Hepatocyte (in vitro differentiated cells): ENCODE measurements around the gene ATXN1. TPM values are rescaled to one million over a fixed set of nuclear protein-coding genes. Genes with fewer than 3 reads are reported as not detected.

Source experiments
- DNase-seq: peaks from one replicate; pipeline ENCODE4 v3.0.0-alpha.2; 2016; ENCODE audit warnings: low spot score
- H2AFZ ChIP-seq: fragments of 200-600 bp; sonication (generic); 2 replicates; pipeline ENCODE4 v1.6.0; 2016; ENCODE audit warnings: antibody characterized with exemption, mild to moderate bottlenecking
- H3K27ac ChIP-seq: fragments of 200-600 bp; sonication (generic); 2 replicates; pipeline ENCODE4 v1.5.1; 2016; ENCODE audit warnings: mild to moderate bottlenecking
- H3K27me3 ChIP-seq: fragments of 200-600 bp; sonication (generic); 2 replicates; pipeline ENCODE4 v1.6.1; 2016
- H3K36me3 ChIP-seq: fragments of 200-600 bp; sonication (generic); replicated peaks from 2 replicates; pipeline ENCODE4 v1.5.1; 2016; ENCODE audit warnings: low read depth; ENCODE audit not compliant: insufficient read depth
- H3K4me1 ChIP-seq: fragments of 200-600 bp; sonication (generic); 2 replicates; pipeline ENCODE4 v1.5.1; 2016; ENCODE audit warnings: mild to moderate bottlenecking, moderate library complexity; ENCODE audit not compliant: insufficient read depth
- H3K4me2 ChIP-seq: fragments of 200-600 bp; sonication (generic); 2 replicates; pipeline ENCODE4 v1.6.0; 2016
- H3K4me3 ChIP-seq: fragments of 200-600 bp; sonication (generic); 2 replicates; pipeline ENCODE4 v1.5.1; 2016; ENCODE audit warnings: mild to moderate bottlenecking
- H3K79me2 ChIP-seq: fragments of 200-600 bp; sonication (generic); 2 replicates; pipeline ENCODE4 v1.6.0; 2017; ENCODE audit warnings: mild to moderate bottlenecking
- H3K9me2 ChIP-seq: fragments of 200-600 bp; sonication (generic); replicated peaks from 2 replicates; pipeline ENCODE4 v1.6.0; 2017; ENCODE audit warnings: mild to moderate bottlenecking; ENCODE audit not compliant: insufficient read depth
- H3K9me3 ChIP-seq: fragments of 200-600 bp; sonication (generic); 2 replicates; pipeline ENCODE4 v1.5.1; 2016; ENCODE audit warnings: low read depth, mild to moderate bottlenecking
- H4K20me1 ChIP-seq: fragments of 200-600 bp; sonication (generic); 2 replicates; pipeline ENCODE4 v1.6.0; 2016; ENCODE audit warnings: mild to moderate bottlenecking; ENCODE audit not compliant: insufficient read depth, poor library complexity, severe bottlenecking
- EZH2 ChIP-seq: fragments of 200-600 bp; sonication (generic); IDR thresholded peaks from 2 replicates; pipeline ENCODE4 v1.6.1; 2016; ENCODE audit warnings: antibody characterized with exemption, mild to moderate bottlenecking, borderline replicate concordance
- EZH2phosphoT487 ChIP-seq: fragments of 200-600 bp; sonication (generic); IDR thresholded peaks from one replicate; pipeline ENCODE4 v1.6.1; 2018; ENCODE audit warnings: antibody characterized with exemption, mild to moderate bottlenecking, low read depth, moderate library complexity; ENCODE audit not compliant: unreplicated experiment, severe bottlenecking
- WGBS: methylation state at CpG from one replicate; pipeline ENCODE4 v1.1.6; 2016; ENCODE audit warnings: low lambda C conversion rate; ENCODE audit errors: missing lambda C conversion rate; 5-methylcytosine and 5-hydroxymethylcytosine counted together
- polyA plus RNA-seq: library from polyadenylated mRNA; unstranded; fragments of >200 nt; fragmentation: Nextera tagmentation; extraction: Ambion mirVana; gene quantifications from 2 replicates; pipeline ENCODE4 v1.2.1, GENCODE V29; 2016
- total RNA-seq: library from RNA; depleted of rRNA; stranded (reverse); fragments of >200 nt; gene quantifications from 2 replicates; pipeline ENCODE4 v1.2.3, GENCODE V29; 2014
- TF ChIP-seq, protein P1 (sequence below): fragments of 200-600 bp; sonication (generic); IDR thresholded peaks from 2 replicates; pipeline ENCODE4 v1.5.1; 2016; ENCODE audit warnings: antibody characterized with exemption, mild to moderate bottlenecking; ENCODE audit not compliant: poor library complexity

Gene ATXN1
- total and polyA plus RNA-seq, 2 experiments from 2014 or later = 14.7 to 32.6 TPM

DNA sequence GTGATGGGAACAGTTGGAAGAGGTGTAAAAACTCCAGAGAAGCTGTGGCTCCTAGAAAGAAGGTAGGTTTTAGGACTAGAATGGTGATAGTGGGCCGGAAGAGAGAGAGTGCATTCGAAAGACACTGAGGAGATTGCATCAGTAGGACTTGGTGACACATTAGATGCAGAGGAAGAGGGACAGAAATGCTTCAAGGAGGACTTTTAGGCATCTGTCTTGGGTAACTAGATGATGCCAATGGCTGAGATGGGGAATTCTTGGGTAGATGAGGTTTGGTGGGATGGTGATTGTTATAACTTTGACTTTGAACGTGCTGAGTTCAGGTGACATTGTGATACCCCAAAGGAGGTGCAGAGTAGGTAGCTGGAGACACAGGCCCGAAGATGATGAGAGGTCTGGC lies 326.4 kb downstream of the ATXN1 start:
- WGBS = 97% methylated on average over 4 of the region's 4 CpGs
- H2AFZ ChIP-seq = no peak overlapping the region
- no peaks in the 10 kb centered on the region for H3K9me2 ChIP-seq
- H3K36me3 ChIP-seq = no peaks in the 10 kb centered on the region
- H3K27ac ChIP-seq = no peak overlapping the region
- no peaks in the 10 kb centered on the region for H3K79me2 ChIP-seq
- peaks cover 35% of the 10 kb centered on the region for H3K4me1 ChIP-seq
- H3K9me3 ChIP-seq = no peaks in the 10 kb centered on the region
- H4K20me1 ChIP-seq = no peaks in the 10 kb centered on the region
- H3K27me3 ChIP-seq = no peaks in the 10 kb centered on the region
- no peak overlapping the region for H3K4me2 ChIP-seq
- DNase-seq = no peak
- TF ChIP-seq, protein P1, sequence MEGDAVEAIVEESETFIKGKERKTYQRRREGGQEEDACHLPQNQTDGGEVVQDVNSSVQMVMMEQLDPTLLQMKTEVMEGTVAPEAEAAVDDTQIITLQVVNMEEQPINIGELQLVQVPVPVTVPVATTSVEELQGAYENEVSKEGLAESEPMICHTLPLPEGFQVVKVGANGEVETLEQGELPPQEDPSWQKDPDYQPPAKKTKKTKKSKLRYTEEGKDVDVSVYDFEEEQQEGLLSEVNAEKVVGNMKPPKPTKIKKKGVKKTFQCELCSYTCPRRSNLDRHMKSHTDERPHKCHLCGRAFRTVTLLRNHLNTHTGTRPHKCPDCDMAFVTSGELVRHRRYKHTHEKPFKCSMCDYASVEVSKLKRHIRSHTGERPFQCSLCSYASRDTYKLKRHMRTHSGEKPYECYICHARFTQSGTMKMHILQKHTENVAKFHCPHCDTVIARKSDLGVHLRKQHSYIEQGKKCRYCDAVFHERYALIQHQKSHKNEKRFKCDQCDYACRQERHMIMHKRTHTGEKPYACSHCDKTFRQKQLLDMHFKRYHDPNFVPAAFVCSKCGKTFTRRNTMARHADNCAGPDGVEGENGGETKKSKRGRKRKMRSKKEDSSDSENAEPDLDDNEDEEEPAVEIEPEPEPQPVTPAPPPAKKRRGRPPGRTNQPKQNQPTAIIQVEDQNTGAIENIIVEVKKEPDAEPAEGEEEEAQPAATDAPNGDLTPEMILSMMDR = no peak
- TF ChIP-seq EZH2phosphoT487 (no peak), EZH2 (no peak)
- H3K4me3 ChIP-seq = no peak overlapping the region

DNA sequence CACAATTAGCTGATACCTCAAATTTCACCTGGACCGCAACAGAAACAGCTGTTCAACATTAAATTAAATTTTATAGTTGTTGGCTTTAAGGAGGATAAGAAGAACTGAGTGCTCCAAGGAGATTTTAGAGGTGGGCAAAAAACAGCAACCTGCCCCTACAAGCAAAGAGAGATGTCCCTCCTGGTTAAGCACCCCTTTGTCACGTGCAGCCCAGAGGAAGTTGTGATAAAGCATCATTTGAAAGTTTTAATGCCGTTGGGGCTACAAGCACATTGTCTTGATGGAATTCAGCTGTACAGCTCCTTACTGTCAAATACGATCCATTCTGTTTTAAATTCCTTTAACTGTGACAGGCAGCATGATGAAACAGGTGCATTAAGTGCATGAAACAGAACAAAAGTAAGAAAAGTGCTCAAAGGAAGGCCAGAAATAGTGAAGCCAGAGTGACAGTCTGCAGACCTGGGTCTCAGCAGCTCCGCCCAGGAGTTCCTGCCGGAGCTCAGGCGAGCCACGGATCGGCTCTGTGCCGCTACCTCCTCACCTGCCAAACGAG lies 327.8 kb downstream of the ATXN1 start:
- H3K27me3 ChIP-seq = no peaks in the 10 kb centered on the region
- H3K79me2 ChIP-seq = no peaks in the 10 kb centered on the region
- peak overlapping the region; percentile 6 for H3K4me2 ChIP-seq
- H3K9me2 ChIP-seq = no peaks in the 10 kb centered on the region
- WGBS = 59% methylated on average over 11 of the region's 11 CpGs
- no peaks in the 10 kb centered on the region for H4K20me1 ChIP-seq
- TF ChIP-seq, protein P1 = no peak
- TF ChIP-seq EZH2 = no peak
- peak overlapping the region; percentile 9 for H3K27ac ChIP-seq
- no peaks in the 10 kb centered on the region for H3K9me3 ChIP-seq
- H3K4me1 ChIP-seq = peaks cover 35% of the 10 kb centered on the region
- no peak for DNase-seq
- no peaks in the 10 kb centered on the region for H3K36me3 ChIP-seq
- no peak overlapping the region for H2AFZ ChIP-seq
- no peak overlapping the region for H3K4me3 ChIP-seq

DNA sequence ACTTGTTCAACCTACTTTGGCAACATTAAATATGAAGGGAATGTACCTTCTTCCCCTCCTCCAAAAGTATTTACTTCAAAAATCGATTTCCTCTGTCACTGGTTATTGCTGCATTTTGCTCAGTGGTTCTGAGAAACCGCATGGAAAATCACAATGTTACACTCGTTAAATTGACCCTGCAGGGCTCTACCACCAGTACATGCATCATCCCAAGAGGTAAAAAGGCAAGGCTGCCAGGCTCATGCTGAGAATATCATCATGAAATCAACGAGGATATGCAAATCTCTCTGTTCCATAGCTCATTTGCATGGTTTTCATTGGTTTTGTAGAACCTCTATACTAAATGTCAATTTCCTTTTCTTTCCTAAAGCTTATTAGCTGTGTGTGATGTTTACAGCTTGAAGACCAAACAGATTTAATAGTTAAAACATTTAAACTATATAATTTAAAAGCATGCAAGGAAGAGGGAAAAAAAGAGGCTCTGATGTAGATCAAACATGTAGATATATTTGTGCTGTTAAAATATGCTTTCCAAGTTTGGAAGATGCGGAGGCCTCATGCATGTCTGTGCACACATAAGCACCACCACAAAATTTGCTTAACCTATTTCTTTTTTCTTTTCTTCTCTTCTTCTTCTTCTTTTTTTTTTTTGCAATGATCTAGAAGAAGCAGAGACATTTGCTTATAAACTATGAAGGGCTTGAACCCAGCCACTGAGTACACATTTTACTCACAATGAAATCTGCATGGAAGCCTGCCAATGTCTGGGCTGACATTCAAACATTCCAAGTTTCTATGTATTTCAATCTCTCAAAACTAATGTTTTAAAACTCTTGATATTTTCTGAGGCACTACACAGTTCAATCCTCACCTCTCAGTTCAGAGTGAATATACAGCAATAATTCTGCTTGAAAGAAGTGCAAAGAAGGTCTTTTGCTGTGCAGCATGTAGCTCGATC lies 328.9 kb downstream of the ATXN1 start:
- TF ChIP-seq EZH2 = no peak
- TF ChIP-seq, protein P1 = no peak
- TF ChIP-seq EZH2phosphoT487 = no peak
- 68% methylated on average over 6 of the region's 6 CpGs for WGBS
- Histone ChIP-seq H3K27me3 (no peaks in the 10 kb centered on the region), H3K4me3 (no peak overlapping the region), H3K27ac (peak overlapping the region; percentile 9), H3K79me2 (no peaks in the 10 kb centered on the region), H3K4me2 (peak overlapping the region; percentile 6), H3K4me1 (peaks cover 35% of the 10 kb centered on the region), H3K36me3 (no peaks in the 10 kb centered on the region), H4K20me1 (no peaks in the 10 kb centered on the region), H3K9me2 (no peaks in the 10 kb centered on the region), H2AFZ (no peak overlapping the region), H3K9me3 (no peaks in the 10 kb centered on the region)
- no peak for DNase-seq
